HepG2 (cell line): ENCODE measurements around the gene TMED6. TPM values are rescaled to one million over a fixed set of nuclear protein-coding genes. Genes with fewer than 3 reads are reported as not detected.

Experiments used
- ARNT2 ChIP-seq: sonication (generic); formaldehyde crosslinking; IDR thresholded peaks from 2 replicates; pipeline ENCODE4 v1.8.0; 2022; ENCODE audit warnings: mild to moderate bottlenecking, low read depth, missing genetic modification reagents, moderate library complexity
- GTF3A ChIP-seq: sonication (generic); formaldehyde crosslinking; conservative IDR thresholded peaks from 2 replicates; pipeline ENCODE4 v1.4.0; 2020; ENCODE audit warnings: mild to moderate bottlenecking, missing genetic modification reagents
- KLF9 ChIP-seq: IDR thresholded peaks from 2 replicates; pipeline ENCODE4 v1.6.1; 2016; ENCODE audit warnings: low read depth
- MIER3 ChIP-seq: IDR thresholded peaks from 2 replicates; pipeline ENCODE4 v1.6.1; 2016; ENCODE audit warnings: missing compliant biosample characterization, borderline replicate concordance
- MTA1 ChIP-seq: sonication (generic); formaldehyde crosslinking; IDR thresholded peaks from 2 replicates; pipeline ENCODE4 v1.4.0; 2020; ENCODE audit warnings: missing genetic modification reagents, mild to moderate bottlenecking, borderline replicate concordance
- NFIB ChIP-seq: sonication (generic); formaldehyde crosslinking; IDR thresholded peaks from 2 replicates; pipeline ENCODE4 v1.9.0; 2021; ENCODE audit warnings: missing genetic modification reagents, mild to moderate bottlenecking, borderline replicate concordance
- SIX4 ChIP-seq: sonication (generic); formaldehyde crosslinking; IDR thresholded peaks from 2 replicates; pipeline ENCODE4 v1.4.0; 2020; ENCODE audit warnings: missing genetic modification reagents
- ZBTB33 ChIP-seq: sonication (generic); formaldehyde crosslinking; IDR thresholded peaks from 2 replicates; pipeline ENCODE4 v1.4.0; 2020; ENCODE audit warnings: missing genetic modification reagents
- ZBTB7A ChIP-seq: sonication (generic); formaldehyde crosslinking; IDR thresholded peaks from 2 replicates; pipeline ENCODE4 v1.8.0; 2022; ENCODE audit warnings: mild to moderate bottlenecking, missing genetic modification reagents
- ZFX ChIP-seq: sonication (generic); formaldehyde crosslinking; IDR thresholded peaks from 2 replicates; pipeline ENCODE4 v1.4.0; 2020; ENCODE audit warnings: mild to moderate bottlenecking, low read depth, missing genetic modification reagents, moderate library complexity
- ZNF274 ChIP-seq: sonication (generic); formaldehyde crosslinking; IDR thresholded peaks from 2 replicates; pipeline ENCODE4 v1.5.1; 2020; ENCODE audit warnings: mild to moderate bottlenecking, missing genetic modification reagents
- ZNF407 ChIP-seq: sonication (generic); formaldehyde crosslinking; IDR thresholded peaks from one replicate; pipeline ENCODE4 v1.5.1; 2020; ENCODE audit warnings: mild to moderate bottlenecking, missing genetic modification reagents; ENCODE audit errors: not compliant biosample characterization
- ZNF766 ChIP-seq: sonication (generic); formaldehyde crosslinking; IDR thresholded peaks from 2 replicates; pipeline ENCODE4 v1.5.0; 2020; ENCODE audit warnings: missing genetic modification reagents, borderline replicate concordance
- ZNF800 ChIP-seq: sonication (generic); formaldehyde crosslinking; IDR thresholded peaks from 2 replicates; pipeline ENCODE4 v1.4.0; 2020; ENCODE audit warnings: missing genetic modification reagents
- polyA plus RNA-seq, 8 experiments: library from polyadenylated mRNA; depleted of rRNA in 3 of 8; stranded (reverse) in 7 of 8; unstranded in 1 of 8; fragments of >200 nt; fragmentation: Illumina TruSeq in 4 of 8; extraction: Trizol in 4 of 8; gene quantifications; 2 replicates each; pipeline versions ENCODE4 v1.2.1 to v1.2.3, GENCODE V29; 2011 to 2016; ENCODE audit warnings: low read depth in 4 of 8, missing spikeins in 1 of 8, mixed read lengths in 1 of 8; ENCODE audit not compliant: insufficient read depth in 1 of 8
- total RNA-seq, 5 experiments: library from RNA; depleted of rRNA; stranded (reverse); fragments of >200 nt; fragmentation: Illumina TruSeq; extraction: Trizol; gene quantifications; 2 replicates each; pipeline ENCODE4 v1.2.3, GENCODE V29; 2016; ENCODE audit warnings: low read depth in 1 of 5
- TF ChIP-seq, protein P1 (sequence below): sonication (generic); formaldehyde crosslinking; IDR thresholded peaks from 2 replicates; pipeline ENCODE4 v1.5.0; 2020; ENCODE audit warnings: missing genetic modification reagents, mild to moderate bottlenecking, borderline replicate concordance

TMED6 gene
- total and polyA plus RNA-seq, 2 of the 13 experiments (the other 11 are each of a cell fraction or from before 2014, with no cell fraction given), result 9.8 to 14.4 TPM

GRCh38 chr16:69330286-69331109, 21.1 kb downstream of the TMED6 start, which contains the start of gene PDF (continued):
- TF ChIP-seq ZNF407, result peak; percentile 92
- TF ChIP-seq ZBTB33 (CRISPR knock-in tag), result peak; percentile 38; the same call in 1 of the 2 replicates
- 0 out of 2 replicates have a peak, but pooled peaks have one; percentile 37 for TF ChIP-seq MIER3 (CRISPR knock-in tag)
- TF ChIP-seq ZNF766 (CRISPR knock-in tag), result peak; percentile 89
- TF ChIP-seq GTF3A (CRISPR knock-in tag), result 0 out of 2 replicates have a peak, but pooled peaks have one; percentile 25
- 0 out of 2 replicates have a peak, but pooled peaks have one; percentile 23 for TF ChIP-seq SIX4
- TF ChIP-seq ARNT2 (CRISPR knock-in tag), result peak; percentile 91
- TF ChIP-seq MTA1 (CRISPR knock-in tag), result peak; percentile 75; the same call in 1 of the 2 replicates
- TF ChIP-seq ZNF274 (CRISPR knock-in tag), result peak; percentile 80
- TF ChIP-seq, protein P1, sequence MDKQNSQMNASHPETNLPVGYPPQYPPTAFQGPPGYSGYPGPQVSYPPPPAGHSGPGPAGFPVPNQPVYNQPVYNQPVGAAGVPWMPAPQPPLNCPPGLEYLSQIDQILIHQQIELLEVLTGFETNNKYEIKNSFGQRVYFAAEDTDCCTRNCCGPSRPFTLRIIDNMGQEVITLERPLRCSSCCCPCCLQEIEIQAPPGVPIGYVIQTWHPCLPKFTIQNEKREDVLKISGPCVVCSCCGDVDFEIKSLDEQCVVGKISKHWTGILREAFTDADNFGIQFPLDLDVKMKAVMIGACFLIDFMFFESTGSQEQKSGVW (CRISPR knock-in tag), result 0 out of 2 replicates have a peak, but pooled peaks have one; percentile 11
- TF ChIP-seq ZBTB7A (CRISPR knock-in tag), result peak; percentile 47; the same call in 1 of the 2 replicates
- no peak for TF ChIP-seq NFIB (CRISPR knock-in tag)
- peak; percentile 85 for TF ChIP-seq ZNF800 (CRISPR knock-in tag)
- TF ChIP-seq KLF9 (CRISPR knock-in tag), result 0 out of 2 replicates have a peak, but pooled peaks have one; percentile 64
- TF ChIP-seq ZFX, result peak; percentile 90; the same call in 1 of the 2 replicates
